GM10248 (cell line): ENCODE data around the gene MED9.

Experiments used
- CTCF ChIA-PET: fragments of 300-600 bp; sonication (Branson Sonifier 250); formaldehyde crosslinking; extraction: SDS; loops from one replicate; lab custom pipeline; 2021; ENCODE audit warnings: antibody characterized with exemption; lab: Yijun Ruan, JAX
- POLR2A ChIA-PET: fragments of 350-650 bp; sonication (Branson Sonifier 250); formaldehyde crosslinking; extraction: SDS; loops from one replicate; lab custom pipeline; 2020; ENCODE audit warnings: antibody characterized with exemption; lab: Yijun Ruan, JAX
- DNase-seq: peaks from one replicate; pipeline ENCODE4 v3.0.0; 2012; ENCODE audit errors: extremely low spot score
- TF ChIP-seq, protein P1 (sequence below): IDR thresholded peaks from 2 replicates; pipeline ENCODE4 v1.5.1; 2012; ENCODE audit warnings: mild to moderate bottlenecking, low read depth; ENCODE audit errors: extremely low read depth, missing control alignments, control extremely low read depth

Gene MED9

GRCh38 chr17:17505610-17506171 lies 28.9 kb downstream of the MED9 start:
- DNase-seq = no peak
- ChIA-PET POLR2A (no interaction called here), CTCF (interaction anchor here (3.0 kb wide), 1 partner anchor 9 kb away, joined by 32 read pairs; the partner anchor contains the start of gene RASD1)
- TF ChIP-seq, protein P1, sequence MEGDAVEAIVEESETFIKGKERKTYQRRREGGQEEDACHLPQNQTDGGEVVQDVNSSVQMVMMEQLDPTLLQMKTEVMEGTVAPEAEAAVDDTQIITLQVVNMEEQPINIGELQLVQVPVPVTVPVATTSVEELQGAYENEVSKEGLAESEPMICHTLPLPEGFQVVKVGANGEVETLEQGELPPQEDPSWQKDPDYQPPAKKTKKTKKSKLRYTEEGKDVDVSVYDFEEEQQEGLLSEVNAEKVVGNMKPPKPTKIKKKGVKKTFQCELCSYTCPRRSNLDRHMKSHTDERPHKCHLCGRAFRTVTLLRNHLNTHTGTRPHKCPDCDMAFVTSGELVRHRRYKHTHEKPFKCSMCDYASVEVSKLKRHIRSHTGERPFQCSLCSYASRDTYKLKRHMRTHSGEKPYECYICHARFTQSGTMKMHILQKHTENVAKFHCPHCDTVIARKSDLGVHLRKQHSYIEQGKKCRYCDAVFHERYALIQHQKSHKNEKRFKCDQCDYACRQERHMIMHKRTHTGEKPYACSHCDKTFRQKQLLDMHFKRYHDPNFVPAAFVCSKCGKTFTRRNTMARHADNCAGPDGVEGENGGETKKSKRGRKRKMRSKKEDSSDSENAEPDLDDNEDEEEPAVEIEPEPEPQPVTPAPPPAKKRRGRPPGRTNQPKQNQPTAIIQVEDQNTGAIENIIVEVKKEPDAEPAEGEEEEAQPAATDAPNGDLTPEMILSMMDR = no peak

DNA sequence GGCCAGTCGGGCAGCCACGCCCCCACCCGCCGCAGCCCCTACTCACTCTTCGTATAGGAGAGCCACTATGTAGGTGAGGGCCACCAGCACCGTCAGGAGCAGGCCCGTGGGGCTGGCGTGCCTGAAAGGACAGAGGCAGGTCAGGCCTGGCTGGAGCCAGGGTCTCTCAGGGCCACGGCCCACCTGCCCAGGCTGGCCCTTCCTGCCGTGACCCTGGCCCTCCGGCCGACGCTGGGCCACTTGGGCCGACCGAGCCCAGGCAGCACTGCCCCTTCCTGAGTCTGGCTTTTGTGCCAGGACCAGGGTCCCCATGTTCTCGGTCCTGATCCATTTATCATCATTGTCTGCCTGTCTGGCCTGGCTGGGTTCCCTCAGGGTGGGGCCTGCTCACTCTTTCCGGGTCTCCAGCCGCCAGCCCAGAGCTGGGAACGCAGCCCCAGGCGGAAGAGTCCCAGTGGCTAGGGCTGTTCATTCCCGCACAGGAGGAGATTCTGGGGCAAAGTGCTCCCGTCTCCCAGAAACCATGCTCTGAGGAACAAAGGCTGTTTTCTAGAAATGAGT lies 29.5 kb downstream of the MED9 start:
- ChIA-PET CTCF (interaction anchor here (1.2 to 3.0 kb wide), 4 partner anchors 10 to 151 kb away, joined by 4 to 32 read pairs (median 6); partner anchors contain the start of gene RASD1), POLR2A (no interaction called here)
- DNase-seq = no peak
- TF ChIP-seq, protein P1 = no peak

DNA sequence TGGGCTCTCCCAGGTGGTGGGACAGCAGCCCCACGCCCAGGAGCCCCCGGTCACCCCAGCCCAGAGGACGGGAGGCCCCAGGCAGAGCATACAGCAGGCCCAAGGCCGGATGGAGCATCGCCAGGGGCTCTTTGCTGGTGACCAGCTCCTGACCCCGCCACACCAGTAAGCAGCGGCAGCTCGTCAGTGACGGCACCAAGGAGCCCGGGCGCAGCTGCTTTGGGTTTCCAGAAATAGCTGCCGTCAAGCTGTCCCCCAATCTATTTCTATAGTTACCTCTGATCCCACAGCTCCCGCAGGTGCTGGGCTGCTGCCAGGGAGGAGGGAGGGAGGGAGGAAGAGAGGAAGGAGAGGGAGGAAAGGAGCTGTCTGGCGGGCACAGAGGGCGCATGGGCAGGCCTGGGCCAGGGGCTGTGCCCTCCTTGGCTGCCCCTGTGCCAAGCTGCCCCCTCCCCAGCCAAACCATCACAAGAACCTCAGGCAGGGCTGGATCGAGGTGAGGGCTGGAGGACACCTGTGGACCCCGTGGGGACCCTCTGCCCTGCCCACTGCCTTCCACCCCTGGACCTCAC lies 30.2 kb downstream of the MED9 start:
- POLR2A ChIA-PET = no interaction called here
- DNase-seq = no peak
- TF ChIP-seq, protein P1 = no peak
- CTCF ChIA-PET = interaction anchor here (1.2 to 3.0 kb wide), 5 partner anchors 10 to 152 kb away, joined by 3 to 32 read pairs (median 4); partner anchors contain the start of gene RASD1

- no peak for DNase-seq
- TF ChIP-seq, protein P1 = no peak
- CTCF ChIA-PET = interaction anchor here (1.2 to 3.0 kb wide), 5 partner anchors 9 to 152 kb away, joined by 3 to 32 read pairs (median 4); partner anchors contain the start of gene RASD1
- POLR2A ChIA-PET = no interaction called here
Observed at GRCh38 chr17:17507465-17508011, 30.7 kb downstream of the MED9 start.

DNA sequence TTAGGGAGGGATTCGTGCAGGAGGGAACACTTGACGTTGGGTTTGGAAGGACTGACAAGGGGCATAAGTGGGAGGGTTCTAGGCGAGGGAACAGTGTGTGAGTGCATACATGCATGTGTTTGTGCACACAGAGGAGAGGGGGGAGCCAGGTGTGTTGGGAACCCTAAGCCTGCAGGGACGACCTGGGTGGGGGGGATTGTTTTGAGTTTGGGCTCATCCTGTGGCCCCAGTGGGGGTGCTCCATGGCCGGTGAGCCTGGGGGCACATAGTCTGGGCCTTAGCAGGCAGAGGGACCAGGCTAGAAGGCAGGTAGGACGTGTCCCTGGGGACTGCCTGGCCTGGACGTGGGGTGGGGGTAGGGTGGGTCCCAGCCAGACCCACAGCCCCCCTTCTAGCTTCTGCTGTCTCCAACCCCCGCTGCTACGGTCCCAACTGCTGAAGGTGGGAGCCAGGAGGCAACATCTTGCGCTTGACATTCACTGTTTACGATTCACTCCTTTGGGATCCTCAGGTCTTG lies 31.3 kb downstream of the MED9 start:
- POLR2A ChIA-PET = no interaction called here
- TF ChIP-seq, protein P1 = no peak
- CTCF ChIA-PET = interaction anchor here (3.0 kb wide), 1 partner anchor 12 kb away, joined by 32 read pairs; the partner anchor contains the start of gene RASD1
- no peak for DNase-seq
